Thymus (tissue), 11 donors: ENCODE measurements around the gene IGF1. TPM values are rescaled to one million over a fixed set of nuclear protein-coding genes. Genes with fewer than 3 reads are reported as not detected.
"Not testable (repeated sequence)": the region's sequence is repeated elsewhere in the genome, so short reads cannot be mapped to it uniquely, and the experiment has no call there.

Source experiments
- DNase-seq, 9 donors: peaks; one replicate each; pipeline ENCODE4 v3.0.0-alpha.2; 2013; ENCODE audit warnings: low spot score in 9 of 9, low read depth in 6 of 9, missing footprints in 1 of 9
- H3K27ac ChIP-seq, 2 donors: one replicate each; pipeline ENCODE4 v1.5.1; 2013; ENCODE audit warnings: control low read depth in 1 of 2, low read depth in 1 of 2, low read length in 1 of 2, mild to moderate bottlenecking in 1 of 2, moderate library complexity in 1 of 2
- H3K27me3 ChIP-seq, 2 donors: one replicate each; pipeline ENCODE4 v1.5.1; 2013; ENCODE audit warnings: low read length in 1 of 2; ENCODE audit not compliant: control insufficient read depth in 2 of 2, insufficient read depth in 1 of 2
- H3K36me3 ChIP-seq, 2 donors: one replicate each; pipeline ENCODE4 v1.5.1; 2013; ENCODE audit warnings: low read length in 1 of 2, mild to moderate bottlenecking in 1 of 2, moderate library complexity in 1 of 2; ENCODE audit not compliant: control insufficient read depth in 2 of 2, insufficient read depth in 2 of 2
- H3K4me1 ChIP-seq, 2 donors: one replicate each; pipeline ENCODE4 v1.5.1; 2013; ENCODE audit warnings: low read length in 2 of 2; ENCODE audit not compliant: control insufficient read depth in 2 of 2, insufficient read depth in 2 of 2
- H3K4me3 ChIP-seq, 2 donors: one replicate each; pipeline ENCODE4 v1.5.1; 2013; ENCODE audit warnings: low read length in 2 of 2, control low read depth in 1 of 2, mild to moderate bottlenecking in 1 of 2
- H3K9me3 ChIP-seq, 2 donors: one replicate each; pipeline ENCODE4 v1.5.1; 2013; ENCODE audit warnings: low read length in 1 of 2, mild to moderate bottlenecking in 1 of 2; ENCODE audit not compliant: control insufficient read depth in 2 of 2, insufficient read depth in 1 of 2
- WGBS: extraction: QIAGEN DNeasy Blood & Tissue Kit; methylation state at CpG from one replicate; pipeline ENCODE4 v1.1.7; 2013; 5-methylcytosine and 5-hydroxymethylcytosine counted together
- polyA plus RNA-seq: library from polyadenylated mRNA; stranded (reverse); fragments of 200-250 nt; gene quantifications from one replicate; pipeline ENCODE4 v1.2.3, GENCODE V29; 2013
- total RNA-seq: library from RNA; stranded (reverse); fragments of 120-200 nt; gene quantifications from one replicate; pipeline ENCODE4 v1.2.4, GENCODE V29; 2013
- donor health status: healthy.

Gene IGF1
- total and polyA plus RNA-seq, 2 donors: 1.6 to 5.7 TPM

DNA sequence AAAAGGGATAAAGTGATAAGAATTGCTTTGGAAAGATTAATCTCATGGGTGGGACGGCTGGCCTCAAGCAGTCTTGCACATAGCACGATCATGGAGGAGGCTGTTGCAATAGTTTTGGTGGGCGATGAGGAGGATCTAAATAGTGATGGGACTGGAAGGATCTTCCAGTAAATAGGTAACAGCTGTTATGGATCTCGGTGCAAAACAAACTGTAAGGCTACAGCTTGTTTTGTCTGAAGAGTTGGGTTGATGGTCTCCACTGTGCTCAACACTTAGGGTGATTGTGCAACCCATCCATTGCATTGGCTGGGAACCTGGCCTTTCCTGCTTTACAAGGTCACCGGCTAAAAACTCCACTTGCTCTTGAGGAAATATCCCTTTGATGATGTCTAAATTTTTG, 21.0 kb downstream of the IGF1 start:
- WGBS: 95% methylated on average over 5 of the region's 5 CpGs
- Histone ChIP-seq H3K27ac (no peak overlapping the region), H3K9me3 (no peaks in the 10 kb centered on the region), H3K36me3 (no peaks in the 10 kb centered on the region), H3K4me1 (no peaks in the 10 kb centered on the region), H3K27me3 (no peaks in the 10 kb centered on the region), H3K4me3 (no peak overlapping the region)
- no peak for DNase-seq

DNA sequence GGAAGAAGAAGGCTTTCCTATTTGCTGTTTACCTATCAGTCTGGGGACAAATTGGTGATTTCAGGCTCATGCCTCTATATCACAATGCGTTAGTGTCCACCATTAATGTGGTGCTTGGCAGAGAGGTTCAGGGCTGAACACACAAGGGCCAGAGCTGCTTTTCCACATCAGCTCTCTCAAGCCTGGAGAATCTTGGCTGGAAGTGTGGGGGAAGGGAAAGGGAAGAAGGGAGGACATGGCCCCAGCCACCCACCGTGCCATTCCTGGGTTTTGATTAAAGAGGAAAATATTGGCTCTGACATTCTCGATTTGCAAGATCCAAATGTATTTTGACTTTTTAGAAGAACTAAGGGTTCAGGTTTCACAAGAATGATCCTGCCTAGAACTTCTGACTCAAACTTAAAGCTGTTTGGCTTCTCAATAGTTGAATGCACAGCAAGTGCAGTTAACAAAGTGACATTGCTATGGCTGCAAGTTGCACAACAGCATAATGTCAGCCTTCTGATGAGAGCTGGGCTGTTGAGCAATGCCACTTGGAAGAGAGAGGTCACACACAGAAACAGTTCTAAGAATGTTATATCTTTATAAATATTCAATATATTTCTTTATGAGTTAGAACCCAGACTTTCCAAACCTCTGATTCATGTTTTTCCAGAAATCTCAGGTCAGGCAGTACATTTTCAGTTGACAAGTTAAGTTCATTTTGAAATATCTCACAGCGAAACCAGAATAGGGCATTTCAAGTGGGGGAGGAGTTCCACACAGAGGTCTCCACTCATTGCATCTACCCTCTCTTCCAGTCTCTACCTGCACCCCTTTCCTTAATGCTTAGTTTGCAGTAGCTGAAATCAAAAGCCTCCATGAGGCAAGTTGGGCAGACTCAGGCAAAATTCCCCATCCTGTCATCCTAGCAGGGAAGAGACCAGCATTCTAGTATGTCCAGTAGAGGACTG, 25.3 kb downstream of the IGF1 start:
- no peaks in the 10 kb centered on the region for H3K36me3 ChIP-seq
- no peak for DNase-seq
- H3K4me3 ChIP-seq: no peak overlapping the region
- no peaks in the 10 kb centered on the region for H3K9me3 ChIP-seq
- H3K4me1 ChIP-seq: no peaks in the 10 kb centered on the region
- no peak overlapping the region for H3K27ac ChIP-seq
- no peaks in the 10 kb centered on the region for H3K27me3 ChIP-seq
- 94% methylated on average over 4 of the region's 4 CpGs for WGBS

DNA sequence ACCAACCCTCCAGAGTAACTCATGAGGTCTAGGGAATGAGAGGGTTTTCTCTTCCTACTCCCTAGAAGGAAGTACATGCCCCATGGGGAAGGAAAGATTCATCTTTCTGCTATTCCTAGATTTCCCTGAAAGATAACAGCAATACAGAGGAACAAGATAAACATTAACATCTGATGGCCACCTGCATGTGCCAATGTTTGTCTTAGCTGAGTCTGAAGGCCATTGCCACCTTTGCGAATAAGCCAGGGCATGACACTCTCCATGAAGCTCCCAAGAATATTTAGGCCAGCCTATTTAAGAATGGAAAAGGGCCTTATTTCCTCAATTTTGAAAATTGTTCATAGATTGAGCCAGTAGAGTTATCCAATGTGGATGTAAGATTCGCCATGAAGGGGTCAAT, 26.0 kb downstream of the IGF1 start:
- WGBS: over 99% methylated on average over 2 of the region's 2 CpGs
- Histone ChIP-seq H3K36me3 (no peaks in the 10 kb centered on the region), H3K4me1 (no peaks in the 10 kb centered on the region), H3K27ac (no peak overlapping the region), H3K9me3 (no peaks in the 10 kb centered on the region), H3K27me3 (no peaks in the 10 kb centered on the region), H3K4me3 (no peak overlapping the region)
- DNase-seq: no peak

DNA sequence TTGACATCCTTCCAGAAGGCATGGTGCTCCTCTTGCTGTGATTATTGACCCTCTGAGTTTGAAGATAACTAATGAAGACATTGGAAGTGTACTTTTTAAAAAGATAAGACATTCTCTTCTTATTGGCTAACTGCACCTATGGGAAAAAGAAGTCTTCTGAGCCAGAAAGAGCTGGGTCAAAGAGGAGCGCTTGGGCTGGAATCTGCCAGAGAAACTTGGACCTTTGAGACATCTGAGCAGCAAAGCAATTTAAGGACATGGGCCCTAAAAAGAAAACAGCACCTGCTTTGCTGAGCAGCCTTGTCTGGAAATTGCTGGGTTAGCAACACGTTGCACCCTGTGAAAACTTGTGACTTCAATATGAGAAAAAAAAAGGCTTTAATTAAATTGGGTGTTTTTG, 27.8 kb downstream of the IGF1 start:
- Histone ChIP-seq H3K27ac (no peak overlapping the region), H3K4me3 (no peak overlapping the region), H3K4me1 (no peaks in the 10 kb centered on the region), H3K36me3 (no peaks in the 10 kb centered on the region), H3K9me3 (no peaks in the 10 kb centered on the region), H3K27me3 (no peaks in the 10 kb centered on the region)
- DNase-seq: no peak
- 91% methylated on average over 2 of the region's 2 CpGs for WGBS

DNA sequence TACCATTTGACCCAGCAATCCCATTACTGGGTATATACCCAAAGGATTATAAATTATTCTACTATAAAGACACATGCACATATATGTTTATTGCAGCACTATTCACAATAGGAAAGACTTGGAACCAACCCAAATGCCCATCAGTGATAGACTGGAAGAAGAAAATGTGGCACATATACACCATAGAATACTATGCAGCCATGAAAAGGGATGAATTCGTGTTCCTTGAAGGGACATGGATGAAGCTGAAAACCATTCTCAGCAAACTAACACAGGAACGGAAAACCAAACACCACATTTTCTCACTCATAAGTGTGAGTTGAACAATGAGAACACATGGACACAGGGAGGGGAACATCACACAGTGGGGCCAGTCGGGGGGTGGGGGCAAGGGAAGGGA, 31.3 kb downstream of the IGF1 start:
- not testable (repeated sequence) for H3K27me3 ChIP-seq, H3K4me3 ChIP-seq, H3K4me1 ChIP-seq, H3K27ac ChIP-seq, DNase-seq, H3K9me3 ChIP-seq, H3K36me3 ChIP-seq
- 94% methylated on average over 3 of the region's 3 CpGs for WGBS

DNA sequence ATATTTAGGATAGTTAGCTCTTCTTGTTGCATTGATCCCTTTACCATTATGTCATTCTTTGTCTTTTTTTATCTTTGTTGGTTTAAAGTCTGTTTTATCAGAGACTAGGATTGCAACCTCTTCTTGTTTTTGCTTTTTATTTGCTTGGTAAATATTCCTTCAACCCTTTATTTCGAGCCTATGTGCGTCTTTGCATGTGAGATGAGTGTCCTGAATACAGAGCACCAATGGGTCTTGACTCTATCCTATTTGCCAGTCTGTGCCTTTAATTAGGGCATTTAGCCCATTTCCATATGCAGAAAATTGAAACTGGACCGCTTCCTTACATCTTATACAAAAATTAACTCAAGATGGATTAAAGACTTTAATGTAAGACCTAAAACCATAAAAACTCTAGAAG, 32.9 kb downstream of the IGF1 start:
- H3K27ac ChIP-seq, H3K4me3 ChIP-seq, DNase-seq, H3K36me3 ChIP-seq, H3K9me3 ChIP-seq, H3K4me1 ChIP-seq, H3K27me3 ChIP-seq: not testable (repeated sequence)
- 93% methylated on average over 3 of the region's 3 CpGs for WGBS

DNA sequence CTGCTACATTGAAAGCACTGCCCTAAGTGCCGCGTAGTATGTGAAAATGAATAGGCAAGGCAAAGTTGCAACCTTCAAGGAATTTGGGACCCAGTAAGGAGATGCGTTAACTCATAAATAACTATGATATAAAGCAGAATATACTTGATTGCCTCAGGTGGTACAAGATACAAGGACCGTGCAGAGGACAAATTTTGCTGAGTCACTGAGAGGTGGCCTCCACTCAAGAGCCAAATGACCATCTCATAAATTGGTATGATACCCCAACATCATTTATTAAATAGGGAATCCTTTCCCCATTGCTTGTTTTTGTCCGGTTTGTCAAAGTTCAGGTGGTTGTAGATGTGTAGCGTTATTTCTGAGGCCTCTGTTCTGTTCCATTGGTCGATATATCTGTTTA, 35.7 kb downstream of the IGF1 start:
- H3K36me3 ChIP-seq: no peaks in the 10 kb centered on the region
- 90% methylated on average over 7 of the region's 7 CpGs for WGBS
- no peak for DNase-seq
- H3K9me3 ChIP-seq: no peaks in the 10 kb centered on the region
- H3K4me3 ChIP-seq: no peak overlapping the region
- H3K4me1 ChIP-seq: no peaks in the 10 kb centered on the region
- no peaks in the 10 kb centered on the region for H3K27me3 ChIP-seq
- no peak overlapping the region for H3K27ac ChIP-seq

DNA sequence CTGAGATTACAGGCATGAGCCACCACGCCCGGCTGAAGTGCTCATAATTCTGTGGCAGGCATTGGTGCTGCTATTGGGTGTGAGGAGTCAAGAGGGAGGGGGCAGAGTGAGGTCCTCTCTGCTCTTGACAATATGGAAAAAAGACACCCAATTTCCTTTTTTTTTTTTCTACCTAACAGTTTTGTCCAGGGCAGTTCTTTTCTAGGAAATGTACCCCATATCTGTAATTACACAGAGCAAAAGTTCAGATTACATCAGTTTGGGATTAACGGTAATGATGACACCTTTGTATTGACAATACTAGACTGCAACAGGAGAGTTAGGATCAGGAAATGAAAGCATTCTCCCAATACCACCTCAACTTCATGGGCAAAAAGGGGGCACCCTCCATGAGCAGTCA, 36.3 kb downstream of the IGF1 start:
- Histone ChIP-seq H3K27ac (no peak overlapping the region), H3K9me3 (no peaks in the 10 kb centered on the region), H3K36me3 (no peaks in the 10 kb centered on the region), H3K4me1 (no peaks in the 10 kb centered on the region), H3K27me3 (no peaks in the 10 kb centered on the region), H3K4me3 (no peak overlapping the region)
- DNase-seq: no peak
- WGBS: 97% methylated on average over 3 of the region's 3 CpGs

DNA sequence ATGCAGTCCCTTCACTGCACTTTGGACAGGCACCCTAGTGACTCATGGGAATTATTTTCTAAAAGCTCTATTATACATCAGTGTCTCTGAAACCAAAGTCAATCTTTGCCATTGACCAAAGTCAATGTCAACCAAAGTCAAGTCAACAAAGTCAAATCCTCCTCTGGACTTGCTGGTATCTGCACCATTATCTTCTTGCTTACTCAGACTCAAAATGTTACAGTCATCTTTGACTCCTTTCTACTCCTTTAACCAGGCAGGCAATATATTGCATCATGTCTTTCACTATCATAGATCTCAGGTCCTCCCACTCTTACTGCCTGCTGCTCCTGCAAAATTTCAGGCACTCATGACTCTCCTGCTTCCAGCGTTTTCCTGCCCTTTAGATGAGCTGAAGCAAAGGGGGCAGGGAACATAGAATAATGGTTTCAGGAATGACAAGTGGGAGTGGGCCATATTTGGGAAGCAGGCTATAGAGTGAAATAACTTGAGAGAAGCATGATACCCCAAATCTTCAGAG, 39.2 kb downstream of the IGF1 start:
- H3K4me3 ChIP-seq: no peak overlapping the region
- H3K36me3 ChIP-seq: no peaks in the 10 kb centered on the region
- H3K4me1 ChIP-seq: no peaks in the 10 kb centered on the region
- DNase-seq: no peak
- H3K27ac ChIP-seq: no peak overlapping the region
- 96% methylated on average over 1 of the region's 1 CpG for WGBS
- H3K27me3 ChIP-seq: no peaks in the 10 kb centered on the region
- no peaks in the 10 kb centered on the region for H3K9me3 ChIP-seq
